ENCODE data around the gene RASD2.

- TF ChIP-seq, protein P1, sequence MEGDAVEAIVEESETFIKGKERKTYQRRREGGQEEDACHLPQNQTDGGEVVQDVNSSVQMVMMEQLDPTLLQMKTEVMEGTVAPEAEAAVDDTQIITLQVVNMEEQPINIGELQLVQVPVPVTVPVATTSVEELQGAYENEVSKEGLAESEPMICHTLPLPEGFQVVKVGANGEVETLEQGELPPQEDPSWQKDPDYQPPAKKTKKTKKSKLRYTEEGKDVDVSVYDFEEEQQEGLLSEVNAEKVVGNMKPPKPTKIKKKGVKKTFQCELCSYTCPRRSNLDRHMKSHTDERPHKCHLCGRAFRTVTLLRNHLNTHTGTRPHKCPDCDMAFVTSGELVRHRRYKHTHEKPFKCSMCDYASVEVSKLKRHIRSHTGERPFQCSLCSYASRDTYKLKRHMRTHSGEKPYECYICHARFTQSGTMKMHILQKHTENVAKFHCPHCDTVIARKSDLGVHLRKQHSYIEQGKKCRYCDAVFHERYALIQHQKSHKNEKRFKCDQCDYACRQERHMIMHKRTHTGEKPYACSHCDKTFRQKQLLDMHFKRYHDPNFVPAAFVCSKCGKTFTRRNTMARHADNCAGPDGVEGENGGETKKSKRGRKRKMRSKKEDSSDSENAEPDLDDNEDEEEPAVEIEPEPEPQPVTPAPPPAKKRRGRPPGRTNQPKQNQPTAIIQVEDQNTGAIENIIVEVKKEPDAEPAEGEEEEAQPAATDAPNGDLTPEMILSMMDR (conservative IDR thresholded peaks at IDR 0.05; ENCODE audit: low read depth in 2 of 2), result no peak
- TF ChIP-seq EZH2phosphoT487 (IDR thresholded peaks at IDR 0.05; ENCODE audit: unreplicated experiment) (no peak), POLR2AphosphoS5 (IDR thresholded peaks at IDR 0.05; ENCODE audit: low read depth) (no peak), EZH2 (IDR thresholded peaks at IDR 0.05; ENCODE audit: low read depth, unreplicated experiment) (no peak), JUNB (IDR thresholded peaks at IDR 0.05; ENCODE audit: unreplicated experiment) (no peak), STAT1 (IDR thresholded peaks at IDR 0.05; ENCODE audit: unreplicated experiment) (no peak), CREB1 (CRISPR knock-in tag; IDR thresholded peaks at IDR 0.05; ENCODE audit: low read depth) (no peak), ZNF114 (CRISPR knock-in tag; IDR thresholded peaks at IDR 0.05) (no peak), NANOG (IDR thresholded peaks at IDR 0.05; ENCODE audit: borderline replicate concordance) (no peak), ZNF462 (CRISPR knock-in tag; IDR thresholded peaks at IDR 0.05) (no peak)
- TF ChIP-seq, protein P2, sequence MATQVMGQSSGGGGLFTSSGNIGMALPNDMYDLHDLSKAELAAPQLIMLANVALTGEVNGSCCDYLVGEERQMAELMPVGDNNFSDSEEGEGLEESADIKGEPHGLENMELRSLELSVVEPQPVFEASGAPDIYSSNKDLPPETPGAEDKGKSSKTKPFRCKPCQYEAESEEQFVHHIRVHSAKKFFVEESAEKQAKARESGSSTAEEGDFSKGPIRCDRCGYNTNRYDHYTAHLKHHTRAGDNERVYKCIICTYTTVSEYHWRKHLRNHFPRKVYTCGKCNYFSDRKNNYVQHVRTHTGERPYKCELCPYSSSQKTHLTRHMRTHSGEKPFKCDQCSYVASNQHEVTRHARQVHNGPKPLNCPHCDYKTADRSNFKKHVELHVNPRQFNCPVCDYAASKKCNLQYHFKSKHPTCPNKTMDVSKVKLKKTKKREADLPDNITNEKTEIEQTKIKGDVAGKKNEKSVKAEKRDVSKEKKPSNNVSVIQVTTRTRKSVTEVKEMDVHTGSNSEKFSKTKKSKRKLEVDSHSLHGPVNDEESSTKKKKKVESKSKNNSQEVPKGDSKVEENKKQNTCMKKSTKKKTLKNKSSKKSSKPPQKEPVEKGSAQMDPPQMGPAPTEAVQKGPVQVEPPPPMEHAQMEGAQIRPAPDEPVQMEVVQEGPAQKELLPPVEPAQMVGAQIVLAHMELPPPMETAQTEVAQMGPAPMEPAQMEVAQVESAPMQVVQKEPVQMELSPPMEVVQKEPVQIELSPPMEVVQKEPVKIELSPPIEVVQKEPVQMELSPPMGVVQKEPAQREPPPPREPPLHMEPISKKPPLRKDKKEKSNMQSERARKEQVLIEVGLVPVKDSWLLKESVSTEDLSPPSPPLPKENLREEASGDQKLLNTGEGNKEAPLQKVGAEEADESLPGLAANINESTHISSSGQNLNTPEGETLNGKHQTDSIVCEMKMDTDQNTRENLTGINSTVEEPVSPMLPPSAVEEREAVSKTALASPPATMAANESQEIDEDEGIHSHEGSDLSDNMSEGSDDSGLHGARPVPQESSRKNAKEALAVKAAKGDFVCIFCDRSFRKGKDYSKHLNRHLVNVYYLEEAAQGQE (IDR thresholded peaks at IDR 0.05; ENCODE audit: unreplicated experiment), result no peak
- TF ChIP-seq, protein P3, sequence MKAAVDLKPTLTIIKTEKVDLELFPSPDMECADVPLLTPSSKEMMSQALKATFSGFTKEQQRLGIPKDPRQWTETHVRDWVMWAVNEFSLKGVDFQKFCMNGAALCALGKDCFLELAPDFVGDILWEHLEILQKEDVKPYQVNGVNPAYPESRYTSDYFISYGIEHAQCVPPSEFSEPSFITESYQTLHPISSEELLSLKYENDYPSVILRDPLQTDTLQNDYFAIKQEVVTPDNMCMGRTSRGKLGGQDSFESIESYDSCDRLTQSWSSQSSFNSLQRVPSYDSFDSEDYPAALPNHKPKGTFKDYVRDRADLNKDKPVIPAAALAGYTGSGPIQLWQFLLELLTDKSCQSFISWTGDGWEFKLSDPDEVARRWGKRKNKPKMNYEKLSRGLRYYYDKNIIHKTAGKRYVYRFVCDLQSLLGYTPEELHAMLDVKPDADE (IDR thresholded peaks at IDR 0.05), result no peak
Measured at GRCh38 chr22:35514366-35514765, 26.3 kb upstream of the RASD2 start.

All from GM23338 (cell line).